Dedifferentiated amniotic fluid mesenchymal stem cell (primary cell): ENCODE data around the gene PARVB.
A peak's percentile ranks its signal among the peaks of the same experiment; 100 is the strongest.

Experiments used
- DNase-seq: peaks from one replicate; pipeline ENCODE4 v3.0.0-alpha.2; 2016; ENCODE audit errors: extremely low spot score

Gene PARVB

GRCh38 chr22:44136112-44136511, 112.0 kb downstream of the PARVB start:
- no peak for DNase-seq

- DNase-seq, result no peak
These were observed 112.7 kb downstream of the PARVB start for GRCh38 chr22:44136786-44137185.

- no peak for DNase-seq
These were observed 113.3 kb downstream of the PARVB start for GRCh38 chr22:44137415-44137814.

GRCh38 chr22:44139773-44140172, 115.7 kb downstream of the PARVB start:
- DNase-seq, result no peak

- no peak for DNase-seq
These were observed 118.5 kb downstream of the PARVB start for GRCh38 chr22:44142421-44143104.

GRCh38 chr22:44143105-44143474, 119.0 kb downstream of the PARVB start:
- DNase-seq, result no peak

GRCh38 chr22:44143579-44143978, 119.5 kb downstream of the PARVB start:
- no peak for DNase-seq

- DNase-seq, result no peak
These were observed 120.0 kb downstream of the PARVB start for GRCh38 chr22:44144046-44144569.

- DNase-seq, result no peak
These were observed 121.4 kb downstream of the PARVB start for GRCh38 chr22:44145544-44145943.

GRCh38 chr22:44146088-44146861, 122.2 kb downstream of the PARVB start:
- no peak for DNase-seq

- no peak for DNase-seq
These were observed 123.0 kb downstream of the PARVB start for GRCh38 chr22:44147008-44147645.

GRCh38 chr22:44147821-44148574, 123.9 kb downstream of the PARVB start:
- no peak for DNase-seq

GRCh38 chr22:44151676-44152075, 127.6 kb downstream of the PARVB start:
- peak; percentile 50 for DNase-seq

- no peak for DNase-seq
These were observed 129.6 kb downstream of the PARVB start for GRCh38 chr22:44153710-44154109.

- no peak for DNase-seq
These were observed 130.4 kb downstream of the PARVB start for GRCh38 chr22:44154436-44154942.

- no peak for DNase-seq
These were observed 131.0 kb downstream of the PARVB start for GRCh38 chr22:44155115-44155514.

- DNase-seq, result no peak
These were observed 134.0 kb downstream of the PARVB start for GRCh38 chr22:44157916-44158618.

GRCh38 chr22:44158816-44159215, 134.7 kb downstream of the PARVB start:
- no peak for DNase-seq

- DNase-seq, result no peak
These were observed 135.1 kb downstream of the PARVB start for GRCh38 chr22:44159221-44159620.

GRCh38 chr22:44159811-44160210, 135.7 kb downstream of the PARVB start:
- DNase-seq, result no peak

- no peak for DNase-seq
These were observed 136.3 kb downstream of the PARVB start for GRCh38 chr22:44160421-44160820.
